GM23248 (cell line): ENCODE data around the gene ZNF384.

Source experiments
- EZH2 ChIP-seq: fragments of 200-600 bp; sonication (generic); IDR thresholded peaks from 2 replicates; pipeline ENCODE4 v1.6.1; 2018; ENCODE audit warnings: antibody characterized with exemption, mild to moderate bottlenecking; ENCODE audit not compliant: insufficient read depth, poor library complexity, severe bottlenecking
- EZH2phosphoT487 ChIP-seq: fragments of 200-600 bp; sonication (generic); IDR thresholded peaks from 2 replicates; pipeline ENCODE4 v1.6.1; 2018; ENCODE audit warnings: antibody characterized with exemption, moderate library complexity, mild to moderate bottlenecking, low read depth; ENCODE audit not compliant: insufficient read depth

- TF ChIP-seq EZH2 (no peak), EZH2phosphoT487 (no peak)
Measured at GRCh38 chr12:6631549-6631961, 57.6 kb downstream of the ZNF384 start.
